Measurements from ENCODE around the gene TNFSF11.
"Not testable (repeated sequence)": the region's sequence is repeated elsewhere in the genome, so short reads cannot be mapped to it uniquely, and the experiment has no call there.

The TNFSF11 gene

GRCh38 chr13:42560320-42560719 lies 13.6 kb upstream of the TNFSF11 start:
- H3K36me3 ChIP-seq (replicated peaks in 1 of 2; ENCODE audit: control insufficient read depth in 2 of 2, insufficient read depth in 2 of 2, low read length in 2 of 2); H3K14ac ChIP-seq (ENCODE audit: low read length); H4K91ac ChIP-seq (ENCODE audit: low read depth, low read length, poor library complexity); H3K27ac ChIP-seq (replicated peaks; ENCODE audit: low read length); H3K4me1 ChIP-seq (ENCODE audit: control insufficient read depth in 2 of 2, insufficient read depth in 1 of 2, low read depth in 1 of 2, low read length in 2 of 2); H2AFZ ChIP-seq (ENCODE audit: low read length); H2AK5ac ChIP-seq (ENCODE audit: low read depth, low read length); H3K9ac ChIP-seq (ENCODE audit: low read depth, low read length, poor library complexity); H3K23ac ChIP-seq (ENCODE audit: low read depth, low read length, poor library complexity); H3K4me2 ChIP-seq (ENCODE audit: insufficient read depth, low read length, poor library complexity, severe bottlenecking); H4K8ac ChIP-seq (ENCODE audit: low read depth, low read length); DNase-seq (ENCODE audit: low spot score); H2BK12ac ChIP-seq (ENCODE audit: low read length); H3K9me3 ChIP-seq (replicated peaks in 1 of 2; ENCODE audit: control insufficient read depth in 2 of 2, insufficient read depth in 1 of 2, low read depth in 1 of 2, low read length in 2 of 2); H3K79me1 ChIP-seq (ENCODE audit: low read depth, low read length); H2BK120ac ChIP-seq (ENCODE audit: low read depth, low read length); H3K4me3 ChIP-seq (ENCODE audit: low read length in 2 of 2); H3K27me3 ChIP-seq (ENCODE audit: control insufficient read depth in 3 of 3, insufficient read depth in 3 of 3, low read depth in 1 of 3, low read length in 3 of 3); H3K18ac ChIP-seq (ENCODE audit: low read length); H2BK5ac ChIP-seq (ENCODE audit: low read length); H2BK15ac ChIP-seq (ENCODE audit: low read length); H3K4ac ChIP-seq (ENCODE audit: low read length): not testable (repeated sequence)
- WGBS, 2 donors (ENCODE audit: extremely low coverage in 2 of 2, insufficient read length in 2 of 2, insufficient replicate concordance in 1 of 2): no CpG with 5 or more reads among the region's 6 CpGs

- Histone ChIP-seq H3K9me3 (replicated peaks in 1 of 2; ENCODE audit: control insufficient read depth in 2 of 2, insufficient read depth in 1 of 2, low read depth in 1 of 2, low read length in 2 of 2) (peaks cover 0 to 2% of the 10 kb centered on the region in 2 donors), H3K36me3 (replicated peaks in 1 of 2; ENCODE audit: control insufficient read depth in 2 of 2, insufficient read depth in 2 of 2, low read length in 2 of 2) (peaks cover 0 to 2% of the 10 kb centered on the region in 2 donors), H3K27me3 (ENCODE audit: control insufficient read depth in 3 of 3, insufficient read depth in 3 of 3, low read depth in 1 of 3, low read length in 3 of 3) (no peaks in the 10 kb centered on the region), H2BK5ac (ENCODE audit: low read length) (no peak overlapping the region), H3K4me3 (ENCODE audit: low read length in 2 of 2) (no peak overlapping the region), H2BK15ac (ENCODE audit: low read length) (no peak overlapping the region), H2AFZ (ENCODE audit: low read length) (no peak overlapping the region), H2BK12ac (ENCODE audit: low read length) (no peak overlapping the region), H3K4ac (ENCODE audit: low read length) (no peak overlapping the region), H2AK5ac (ENCODE audit: low read depth, low read length) (no peak overlapping the region), H3K14ac (ENCODE audit: low read length) (no peak overlapping the region), H3K27ac (replicated peaks; ENCODE audit: low read length) (no peak overlapping the region), H3K4me1 (ENCODE audit: control insufficient read depth in 2 of 2, insufficient read depth in 1 of 2, low read depth in 1 of 2, low read length in 2 of 2) (no peaks in the 10 kb centered on the region), H3K9ac (ENCODE audit: low read depth, low read length, poor library complexity) (no peak overlapping the region), H4K91ac (ENCODE audit: low read depth, low read length, poor library complexity) (no peak overlapping the region), H3K79me1 (ENCODE audit: low read depth, low read length) (no peaks in the 10 kb centered on the region), H4K8ac (ENCODE audit: low read depth, low read length) (no peak overlapping the region), H3K4me2 (ENCODE audit: insufficient read depth, low read length, poor library complexity, severe bottlenecking) (no peak overlapping the region), H2BK120ac (ENCODE audit: low read depth, low read length) (no peak overlapping the region), H3K18ac (ENCODE audit: low read length) (no peak overlapping the region), H3K23ac (ENCODE audit: low read depth, low read length, poor library complexity) (no peak overlapping the region)
- WGBS, 2 donors (ENCODE audit: extremely low coverage in 2 of 2, insufficient read length in 2 of 2, insufficient replicate concordance in 1 of 2): no CpG with 5 or more reads among the region's 3 CpGs
- no peak for DNase-seq (ENCODE audit: low spot score)
Observed at GRCh38 chr13:42561752-42562467, 12.0 kb upstream of the TNFSF11 start.

- H2AK5ac ChIP-seq (ENCODE audit: low read depth, low read length): no peak overlapping the region
- H3K36me3 ChIP-seq (replicated peaks in 1 of 2; ENCODE audit: control insufficient read depth in 2 of 2, insufficient read depth in 2 of 2, low read length in 2 of 2): no peaks in the 10 kb centered on the region
- H3K79me1 ChIP-seq (ENCODE audit: low read depth, low read length): no peaks in the 10 kb centered on the region
- no peak for DNase-seq (ENCODE audit: low spot score)
- no peak overlapping the region for H2BK12ac ChIP-seq (ENCODE audit: low read length)
- no peak overlapping the region for H3K23ac ChIP-seq (ENCODE audit: low read depth, low read length, poor library complexity)
- H3K27me3 ChIP-seq (ENCODE audit: control insufficient read depth in 3 of 3, insufficient read depth in 3 of 3, low read depth in 1 of 3, low read length in 3 of 3): peaks cover 0 to 6% (median 0%) of the 10 kb centered on the region in 3 experiments
- H3K4me1 ChIP-seq (ENCODE audit: control insufficient read depth in 2 of 2, insufficient read depth in 1 of 2, low read depth in 1 of 2, low read length in 2 of 2): no peaks in the 10 kb centered on the region
- H3K9me3 ChIP-seq (replicated peaks in 1 of 2; ENCODE audit: control insufficient read depth in 2 of 2, insufficient read depth in 1 of 2, low read depth in 1 of 2, low read length in 2 of 2): no peaks in the 10 kb centered on the region
- H3K27ac ChIP-seq (replicated peaks; ENCODE audit: low read length): no peak overlapping the region
- H3K4ac ChIP-seq (ENCODE audit: low read length): no peak overlapping the region
- no peak overlapping the region for H3K14ac ChIP-seq (ENCODE audit: low read length)
- no peak overlapping the region for H3K9ac ChIP-seq (ENCODE audit: low read depth, low read length, poor library complexity)
- H2AFZ ChIP-seq (ENCODE audit: low read length): no peak overlapping the region
- no CpG with 5 or more reads among the region's 2 CpGs for WGBS, 2 donors (ENCODE audit: extremely low coverage in 2 of 2, insufficient read length in 2 of 2, insufficient replicate concordance in 1 of 2)
- H4K8ac ChIP-seq (ENCODE audit: low read depth, low read length): no peak overlapping the region
- no peak overlapping the region for H3K18ac ChIP-seq (ENCODE audit: low read length)
- H3K4me3 ChIP-seq (ENCODE audit: low read length in 2 of 2): no peak overlapping the region
- H2BK15ac ChIP-seq (ENCODE audit: low read length): no peak overlapping the region
- no peak overlapping the region for H2BK120ac ChIP-seq (ENCODE audit: low read depth, low read length)
- H4K91ac ChIP-seq (ENCODE audit: low read depth, low read length, poor library complexity): no peak overlapping the region
- H3K4me2 ChIP-seq (ENCODE audit: insufficient read depth, low read length, poor library complexity, severe bottlenecking): no peak overlapping the region
- no peak overlapping the region for H2BK5ac ChIP-seq (ENCODE audit: low read length)
Observed at GRCh38 chr13:42567906-42568305, 6.0 kb upstream of the TNFSF11 start.

- peaks cover 2 to 24% (median 12%) of the 10 kb centered on the region in 3 experiments for H3K27me3 ChIP-seq (ENCODE audit: control insufficient read depth in 3 of 3, insufficient read depth in 3 of 3, low read depth in 1 of 3, low read length in 3 of 3)
- H3K27ac ChIP-seq (replicated peaks; ENCODE audit: low read length): no peak overlapping the region
- no peak for DNase-seq (ENCODE audit: low spot score)
- H3K79me1 ChIP-seq (ENCODE audit: low read depth, low read length): no peaks in the 10 kb centered on the region
- no peak overlapping the region for H3K4me3 ChIP-seq (ENCODE audit: low read length in 2 of 2)
- no CpG with 5 or more reads among the region's 3 CpGs for WGBS, 2 donors (ENCODE audit: extremely low coverage in 2 of 2, insufficient read length in 2 of 2, insufficient replicate concordance in 1 of 2)
- H2AFZ ChIP-seq (ENCODE audit: low read length): no peak overlapping the region
- H3K18ac ChIP-seq (ENCODE audit: low read length): no peak overlapping the region
- H3K36me3 ChIP-seq (replicated peaks in 1 of 2; ENCODE audit: control insufficient read depth in 2 of 2, insufficient read depth in 2 of 2, low read length in 2 of 2): no peaks in the 10 kb centered on the region
- H4K8ac ChIP-seq (ENCODE audit: low read depth, low read length): no peak overlapping the region
- H3K4me1 ChIP-seq (ENCODE audit: control insufficient read depth in 2 of 2, insufficient read depth in 1 of 2, low read depth in 1 of 2, low read length in 2 of 2): no peaks in the 10 kb centered on the region
- no peak overlapping the region for H3K4me2 ChIP-seq (ENCODE audit: insufficient read depth, low read length, poor library complexity, severe bottlenecking)
- H2BK5ac ChIP-seq (ENCODE audit: low read length): no peak overlapping the region
- H3K4ac ChIP-seq (ENCODE audit: low read length): no peak overlapping the region
- no peak overlapping the region for H3K9ac ChIP-seq (ENCODE audit: low read depth, low read length, poor library complexity)
- no peak overlapping the region for H4K91ac ChIP-seq (ENCODE audit: low read depth, low read length, poor library complexity)
- no peak overlapping the region for H2BK120ac ChIP-seq (ENCODE audit: low read depth, low read length)
- no peak overlapping the region for H2AK5ac ChIP-seq (ENCODE audit: low read depth, low read length)
- H2BK15ac ChIP-seq (ENCODE audit: low read length): no peak overlapping the region
- H3K14ac ChIP-seq (ENCODE audit: low read length): no peak overlapping the region
- H3K9me3 ChIP-seq (replicated peaks in 1 of 2; ENCODE audit: control insufficient read depth in 2 of 2, insufficient read depth in 1 of 2, low read depth in 1 of 2, low read length in 2 of 2): no peaks in the 10 kb centered on the region
- H3K23ac ChIP-seq (ENCODE audit: low read depth, low read length, poor library complexity): no peak overlapping the region
- no peak overlapping the region for H2BK12ac ChIP-seq (ENCODE audit: low read length)
Observed at GRCh38 chr13:42569576-42570344, 4.2 kb upstream of the TNFSF11 start.
